ENCODE measurements around the gene NFATC2.
"Not testable (repeated sequence)": the region's sequence is repeated elsewhere in the genome, so short reads cannot be mapped to it uniquely, and the experiment has no call there.

The NFATC2 gene

DNA sequence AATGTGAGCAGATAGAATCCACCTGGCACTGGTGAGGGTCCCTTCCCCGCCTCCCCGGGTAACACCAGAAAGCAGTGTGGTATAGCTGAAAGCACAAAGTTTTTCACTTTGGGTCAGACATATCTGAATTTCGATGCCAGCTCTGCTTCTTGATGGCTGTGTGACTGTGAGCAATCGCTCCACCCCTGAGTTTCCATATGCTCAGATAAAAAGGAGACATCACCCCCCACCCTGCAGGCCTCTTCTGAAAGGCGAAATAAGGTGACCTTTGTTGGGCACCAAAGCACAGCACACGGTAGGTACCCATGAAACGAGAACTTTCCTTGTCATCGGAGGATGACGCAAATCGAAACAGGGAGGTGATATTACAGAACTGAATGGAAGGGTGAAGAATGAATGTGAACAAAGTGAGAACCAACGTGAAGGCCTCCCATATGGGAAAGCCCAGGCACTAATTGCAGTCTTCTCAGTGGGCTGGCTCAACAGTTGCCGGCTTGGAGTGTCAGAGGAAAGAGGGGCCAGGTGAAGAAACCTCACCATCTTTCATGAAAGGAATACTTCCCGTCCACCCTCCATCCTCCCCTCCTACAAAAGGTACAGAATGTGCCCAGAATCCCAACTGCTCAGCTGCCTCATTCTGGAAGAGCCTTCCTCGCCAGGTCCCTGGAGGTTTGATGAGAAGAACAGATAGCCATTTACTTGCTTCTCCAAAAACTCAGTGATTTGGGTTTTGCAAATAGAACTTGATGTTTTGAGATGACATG is 61.8 kb downstream of the NFATC2 start:
- H3K4me3 ChIP-seq (ENCODE audit: low read depth, low read length) = no peak overlapping the region
- TF ChIP-seq, protein P1, sequence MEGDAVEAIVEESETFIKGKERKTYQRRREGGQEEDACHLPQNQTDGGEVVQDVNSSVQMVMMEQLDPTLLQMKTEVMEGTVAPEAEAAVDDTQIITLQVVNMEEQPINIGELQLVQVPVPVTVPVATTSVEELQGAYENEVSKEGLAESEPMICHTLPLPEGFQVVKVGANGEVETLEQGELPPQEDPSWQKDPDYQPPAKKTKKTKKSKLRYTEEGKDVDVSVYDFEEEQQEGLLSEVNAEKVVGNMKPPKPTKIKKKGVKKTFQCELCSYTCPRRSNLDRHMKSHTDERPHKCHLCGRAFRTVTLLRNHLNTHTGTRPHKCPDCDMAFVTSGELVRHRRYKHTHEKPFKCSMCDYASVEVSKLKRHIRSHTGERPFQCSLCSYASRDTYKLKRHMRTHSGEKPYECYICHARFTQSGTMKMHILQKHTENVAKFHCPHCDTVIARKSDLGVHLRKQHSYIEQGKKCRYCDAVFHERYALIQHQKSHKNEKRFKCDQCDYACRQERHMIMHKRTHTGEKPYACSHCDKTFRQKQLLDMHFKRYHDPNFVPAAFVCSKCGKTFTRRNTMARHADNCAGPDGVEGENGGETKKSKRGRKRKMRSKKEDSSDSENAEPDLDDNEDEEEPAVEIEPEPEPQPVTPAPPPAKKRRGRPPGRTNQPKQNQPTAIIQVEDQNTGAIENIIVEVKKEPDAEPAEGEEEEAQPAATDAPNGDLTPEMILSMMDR (IDR thresholded peaks at IDR 0.05; ENCODE audit: control insufficient read depth, extremely low read depth, insufficient read depth) = no peak
- DNase-seq (ENCODE audit: low read depth) = no peak

DNA sequence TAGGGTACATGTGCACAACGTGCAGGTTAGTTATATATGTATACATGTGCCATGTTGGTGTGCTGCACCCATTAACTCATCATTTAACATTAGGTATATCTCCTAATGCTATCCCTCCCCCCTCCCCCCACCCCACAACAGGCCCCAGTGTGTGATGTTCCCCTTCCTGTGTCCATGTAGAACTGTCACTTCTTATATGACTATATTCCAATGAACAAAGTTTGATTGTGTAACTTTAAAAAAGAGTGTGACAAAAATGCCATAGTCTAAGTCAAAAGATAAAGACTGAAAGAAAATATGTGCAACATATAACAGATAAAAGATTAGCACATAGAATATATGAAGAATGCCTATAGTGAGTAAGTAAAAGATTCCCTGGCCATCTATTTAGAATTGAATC is 66.4 kb downstream of the NFATC2 start:
- H3K4me3 ChIP-seq (ENCODE audit: low read depth, low read length); DNase-seq (ENCODE audit: low read depth): not testable (repeated sequence)

DNA sequence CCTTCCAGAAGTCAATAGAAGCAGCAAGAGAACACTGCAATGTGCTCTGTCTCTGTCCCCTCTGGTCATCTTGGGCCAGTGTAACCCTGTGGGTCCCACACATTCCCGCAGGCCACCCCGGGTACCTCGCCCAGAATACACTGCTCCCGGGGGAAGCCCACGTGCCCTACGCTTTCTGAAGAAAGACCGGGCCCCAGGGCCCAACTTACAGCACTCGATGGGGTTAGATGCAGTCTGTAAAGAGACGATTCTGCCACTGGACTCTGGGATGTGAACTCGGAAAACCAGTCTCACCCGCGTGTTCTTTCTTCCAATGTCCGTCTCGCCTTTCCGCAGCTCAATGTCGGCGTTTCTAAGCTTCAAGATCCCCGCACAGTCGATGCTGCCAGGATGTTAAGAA is 68.7 kb downstream of the NFATC2 start:
- TF ChIP-seq, protein P1 (IDR thresholded peaks at IDR 0.05; ENCODE audit: control insufficient read depth, extremely low read depth, insufficient read depth) = no peak
- DNase-seq (ENCODE audit: low read depth) = no peak

DNA sequence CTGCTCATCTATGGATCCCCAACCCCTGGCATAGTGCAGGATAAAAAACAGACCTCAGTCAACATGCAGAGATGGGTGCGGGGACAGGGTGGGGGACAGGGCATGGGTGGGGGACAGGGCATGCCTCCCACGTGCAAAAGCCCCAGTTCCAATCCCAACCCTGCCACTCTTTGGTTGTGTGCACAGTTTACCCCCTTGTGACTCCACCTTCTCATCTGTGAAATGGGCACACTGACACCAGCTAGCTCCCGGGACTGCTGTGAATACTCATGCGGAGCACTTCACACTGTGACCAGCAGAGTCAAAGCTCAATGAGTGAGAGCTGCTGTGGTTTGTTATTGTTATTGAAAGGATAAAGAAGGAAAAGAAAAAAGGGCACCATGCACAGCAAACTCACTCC is 69.3 kb downstream of the NFATC2 start:
- no peak overlapping the region for H3K4me3 ChIP-seq (ENCODE audit: low read depth, low read length)
- TF ChIP-seq, protein P1 (IDR thresholded peaks at IDR 0.05; ENCODE audit: control insufficient read depth, extremely low read depth, insufficient read depth) = no peak
- no peak for DNase-seq (ENCODE audit: low read depth)

More for the DNA sequence above, 68.7 kb downstream of the NFATC2 start:
- no peak overlapping the region for H3K4me3 ChIP-seq (ENCODE audit: low read depth, low read length)

DNA sequence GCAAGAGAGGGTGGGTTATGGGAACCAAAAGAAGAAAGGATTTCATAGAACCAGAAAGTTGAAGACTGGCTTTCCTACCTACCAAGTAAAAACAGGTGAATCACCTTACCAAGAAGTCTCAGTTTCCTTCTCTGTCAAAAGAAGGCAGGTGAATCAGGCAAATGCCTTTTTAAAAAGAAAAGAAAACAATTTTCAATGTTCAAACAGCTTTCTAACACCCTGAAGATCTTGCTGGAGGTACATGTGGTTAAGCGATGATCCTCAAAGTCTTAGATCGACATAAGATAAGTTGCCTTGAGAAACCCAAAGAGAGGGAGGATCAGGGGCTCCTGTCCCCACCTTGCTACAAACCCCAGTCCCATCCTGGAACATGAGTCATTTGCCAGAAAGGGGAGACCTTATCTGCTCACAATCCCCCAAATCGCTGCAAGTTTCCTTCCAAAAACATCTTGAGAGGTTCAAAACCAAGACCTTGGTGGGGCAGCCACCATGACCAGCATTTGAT is 71.6 kb downstream of the NFATC2 start:
- no peak for DNase-seq (ENCODE audit: low read depth)
- no peak overlapping the region for H3K4me3 ChIP-seq (ENCODE audit: low read depth, low read length)
- TF ChIP-seq, protein P1 (IDR thresholded peaks at IDR 0.05; ENCODE audit: control insufficient read depth, extremely low read depth, insufficient read depth) = no peak

DNA sequence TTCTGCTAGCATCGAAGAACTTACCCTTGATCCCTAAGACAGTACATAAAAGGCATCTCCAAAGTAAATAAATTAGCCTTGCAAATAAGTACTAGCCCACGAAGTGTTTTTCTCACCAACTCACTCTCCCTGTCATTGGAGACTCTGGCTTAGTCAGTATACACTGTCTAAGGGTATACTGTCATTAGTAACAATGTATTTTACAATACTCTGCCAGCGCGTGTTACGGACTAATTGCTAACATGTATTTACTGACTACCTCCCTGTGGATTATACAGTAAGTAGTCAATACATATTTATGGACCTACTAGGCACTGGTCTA is 72.1 kb downstream of the NFATC2 start:
- no peak overlapping the region for H3K4me3 ChIP-seq (ENCODE audit: low read depth, low read length)
- TF ChIP-seq, protein P1 (IDR thresholded peaks at IDR 0.05; ENCODE audit: control insufficient read depth, extremely low read depth, insufficient read depth) = no peak
- no peak for DNase-seq (ENCODE audit: low read depth)

DNA sequence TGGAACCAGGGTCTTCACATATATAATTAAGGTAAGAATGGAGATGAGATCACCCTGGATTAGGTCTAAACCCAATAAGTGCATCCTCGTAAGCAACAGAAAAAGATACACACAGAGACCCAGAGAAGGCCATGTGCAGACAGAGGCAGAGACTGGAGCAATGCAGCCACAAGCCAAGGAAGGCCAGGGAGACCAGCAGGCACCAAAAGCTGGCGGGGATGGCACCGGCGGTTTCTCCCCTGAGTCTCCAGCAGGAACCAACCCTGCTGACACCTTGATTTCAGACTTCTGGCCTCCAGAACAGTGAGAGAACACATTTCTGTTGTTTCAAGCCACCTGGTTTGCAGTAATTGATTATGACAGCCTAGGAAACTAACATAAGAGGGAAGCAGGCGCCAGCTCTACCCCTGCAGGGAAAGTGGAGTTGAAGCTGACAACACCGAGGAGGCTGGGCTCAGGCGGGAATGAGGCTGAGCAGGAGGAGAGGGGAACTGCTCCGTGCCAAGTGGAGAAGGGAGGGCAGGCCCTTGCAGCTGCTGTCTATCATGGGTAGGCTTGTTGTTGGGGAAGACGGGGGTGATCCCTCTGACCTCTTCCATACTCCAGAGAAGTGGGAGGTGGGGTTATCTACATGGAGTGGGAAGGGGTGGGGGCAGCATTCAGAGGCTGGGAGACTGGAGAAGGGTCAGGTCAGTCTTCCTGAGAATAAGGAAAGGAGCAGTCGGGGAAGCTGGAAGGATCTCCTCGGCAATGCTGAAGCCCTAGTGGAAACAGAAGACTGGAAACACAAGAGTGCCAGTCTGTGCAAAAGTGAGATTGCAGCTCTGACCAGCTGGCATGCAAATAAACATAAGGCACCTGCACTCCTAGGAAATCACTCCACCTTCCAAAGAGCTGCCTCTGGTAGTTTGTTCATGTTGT is 72.7 kb downstream of the NFATC2 start:
- DNase-seq (ENCODE audit: low read depth) = no peak
- TF ChIP-seq, protein P1 (IDR thresholded peaks at IDR 0.05; ENCODE audit: control insufficient read depth, extremely low read depth, insufficient read depth) = no peak
- no peak overlapping the region for H3K4me3 ChIP-seq (ENCODE audit: low read depth, low read length)

Data from LNCaP clone FGC (cell line).